Measurements from ENCODE around the gene CPN2. TPM values are rescaled to one million over a fixed set of nuclear protein-coding genes. Genes with fewer than 3 reads are reported as not detected.

CPN2 gene
- total and polyA plus RNA-seq, 3 experiments from 2014 or later = not detected

- Histone ChIP-seq H3K36me3 (ENCODE audit: insufficient read depth, low read length) (no peaks in the 10 kb centered on the region), H3K9me3 (ENCODE audit: low read length) (no peaks in the 10 kb centered on the region), H3K27ac (ENCODE audit: low read depth, low read length) (no peak overlapping the region), H3K27me3 (ENCODE audit: insufficient read depth, low read length, poor library complexity, severe bottlenecking) (peaks cover 20% of the 10 kb centered on the region), H3K4me3 (ENCODE audit: low read length) (no peak overlapping the region), H3K4me1 (ENCODE audit: insufficient read depth, low read length) (peaks cover 16% of the 10 kb centered on the region)
- peaks cover 10 to 17% (median 17%) of the 10 kb centered on the region in 3 donors for H3K4me1 Mint-ChIP-seq
- H3K27ac Mint-ChIP-seq = peak overlapping the region in 1 of 8 donors; percentile 28
- no peaks in the 10 kb centered on the region for H3K9me3 Mint-ChIP-seq
- ChIA-PET POLR2A (no interaction called here), CTCF (interaction anchor here (1.4 to 5.6 kb wide), 3 partner anchors 8 to 647 kb away, joined by 3 to 72 read pairs (median 3); no protein-coding TSS in a partner anchor)
- no peak for DNase-seq
- H3K4me3 Mint-ChIP-seq = no peak overlapping the region
- peaks cover 25 to 66% of the 10 kb centered on the region in 2 donors for H3K27me3 Mint-ChIP-seq
- H3K36me3 Mint-ChIP-seq = no peaks in the 10 kb centered on the region
Observed at GRCh38 chr3:194312743-194313281, 38.3 kb downstream of the CPN2 start.

DNA sequence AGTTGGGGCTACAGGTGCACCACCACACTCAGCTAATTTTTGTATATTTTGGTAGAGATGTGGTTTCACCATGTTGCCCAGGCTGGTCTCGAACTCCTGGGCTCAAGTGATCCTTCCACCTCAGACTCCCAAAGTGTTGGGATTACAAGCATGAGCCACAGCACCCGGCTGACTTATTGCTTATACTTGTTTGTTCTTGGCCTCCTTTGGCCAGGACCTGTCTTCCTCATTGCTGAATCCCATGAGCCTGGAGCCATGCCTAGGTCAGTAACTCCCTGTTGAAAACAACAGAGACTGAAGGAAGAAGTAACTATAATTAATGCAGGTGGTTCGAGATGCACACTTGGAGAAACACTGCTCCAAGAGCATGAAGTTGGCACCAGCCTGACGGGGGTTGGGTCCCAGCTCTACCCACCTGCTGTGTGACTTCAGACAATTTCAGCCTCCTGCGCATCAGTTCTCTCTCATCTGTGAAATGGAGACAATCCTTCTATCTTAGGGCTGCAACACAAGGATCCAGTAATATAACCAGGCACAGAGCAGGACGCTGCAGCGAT, 38.9 kb downstream of the CPN2 start:
- H3K9me3 Mint-ChIP-seq = no peaks in the 10 kb centered on the region
- no peak for DNase-seq
- CTCF ChIA-PET = interaction anchor here (5.6 kb wide), 1 partner anchor 647 kb away, joined by 72 read pairs; no protein-coding TSS in a partner anchor
- no peak overlapping the region for H3K4me3 ChIP-seq (ENCODE audit: low read length)
- H3K9me3 ChIP-seq (ENCODE audit: low read length) = no peaks in the 10 kb centered on the region
- H3K27me3 Mint-ChIP-seq = peaks cover 24 to 64% of the 10 kb centered on the region in 2 donors
- H3K27ac ChIP-seq (ENCODE audit: low read depth, low read length) = no peak overlapping the region
- H3K36me3 ChIP-seq (ENCODE audit: insufficient read depth, low read length) = no peaks in the 10 kb centered on the region
- POLR2A ChIA-PET = no interaction called here
- H3K4me1 Mint-ChIP-seq = peaks cover 14 to 23% (median 22%) of the 10 kb centered on the region in 3 donors
- peaks cover 17% of the 10 kb centered on the region for H3K27me3 ChIP-seq (ENCODE audit: insufficient read depth, low read length, poor library complexity, severe bottlenecking)
- peaks cover 21% of the 10 kb centered on the region for H3K4me1 ChIP-seq (ENCODE audit: insufficient read depth, low read length)
- no peak overlapping the region for H3K4me3 Mint-ChIP-seq
- H3K27ac Mint-ChIP-seq = no peak overlapping the region
- no peaks in the 10 kb centered on the region for H3K36me3 Mint-ChIP-seq

GRCh38 chr3:194311000-194311399, 40.1 kb downstream of the CPN2 start:
- POLR2A ChIA-PET = no interaction called here
- CTCF ChIA-PET = no interaction called here
- H3K36me3 Mint-ChIP-seq = no peaks in the 10 kb centered on the region
- Histone ChIP-seq H3K9me3 (ENCODE audit: low read length) (no peaks in the 10 kb centered on the region), H3K27me3 (ENCODE audit: insufficient read depth, low read length, poor library complexity, severe bottlenecking) (peaks cover 5% of the 10 kb centered on the region), H3K27ac (ENCODE audit: low read depth, low read length) (no peak overlapping the region), H3K36me3 (ENCODE audit: insufficient read depth, low read length) (no peaks in the 10 kb centered on the region), H3K4me1 (ENCODE audit: insufficient read depth, low read length) (peaks cover 32% of the 10 kb centered on the region), H3K4me3 (ENCODE audit: low read length) (no peak overlapping the region)
- no peaks in the 10 kb centered on the region for H3K9me3 Mint-ChIP-seq
- H3K27ac Mint-ChIP-seq = no peak overlapping the region
- no peak for DNase-seq
- peaks cover 24 to 30% (median 29%) of the 10 kb centered on the region in 3 donors for H3K4me1 Mint-ChIP-seq
- peak overlapping the region in 1 of 7 donors; percentile 44 for H3K4me3 Mint-ChIP-seq
- H3K27me3 Mint-ChIP-seq = peaks cover 19 to 53% of the 10 kb centered on the region in 2 donors

DNA sequence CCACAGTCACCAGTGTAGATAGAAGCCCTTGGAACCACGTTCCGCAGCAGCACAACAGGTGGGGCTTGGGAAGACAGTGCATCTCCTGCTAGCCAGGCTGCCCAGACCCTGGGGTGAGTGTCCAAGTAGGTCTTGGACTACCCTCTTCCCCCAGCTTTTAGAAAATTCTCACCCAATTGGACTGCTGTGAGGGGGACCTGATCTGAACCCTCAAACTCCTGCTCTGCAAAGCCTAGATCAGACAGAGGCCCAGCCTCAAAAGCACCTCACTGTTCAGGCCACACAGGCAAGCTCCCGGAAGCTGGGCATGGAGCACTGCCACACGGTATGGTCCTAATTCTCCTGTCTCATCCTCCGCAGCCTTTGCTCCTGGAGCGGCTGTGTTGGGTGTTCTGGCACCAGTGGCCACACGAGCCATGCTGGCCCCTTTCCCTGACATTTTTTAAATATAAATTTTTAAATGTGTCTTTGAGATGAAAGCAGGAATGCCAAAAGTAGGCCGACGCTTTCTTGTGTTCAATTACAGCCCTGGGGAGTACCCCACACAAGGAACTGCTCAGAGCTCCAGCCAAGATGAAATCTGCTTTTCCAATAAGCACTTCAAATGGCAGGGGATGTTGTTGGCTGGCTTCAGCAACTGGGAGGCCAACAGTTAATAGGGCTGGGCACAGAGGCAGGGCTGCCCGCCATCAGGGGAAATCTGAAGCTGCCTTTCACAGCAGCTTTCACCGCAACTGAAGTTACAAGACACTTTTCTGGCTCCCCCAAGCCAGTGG, 40.9 kb downstream of the CPN2 start:
- Histone ChIP-seq H3K27ac (ENCODE audit: low read depth, low read length) (no peak overlapping the region), H3K27me3 (ENCODE audit: insufficient read depth, low read length, poor library complexity, severe bottlenecking) (peaks cover 4% of the 10 kb centered on the region), H3K4me3 (ENCODE audit: low read length) (no peak overlapping the region), H3K36me3 (ENCODE audit: insufficient read depth, low read length) (no peaks in the 10 kb centered on the region), H3K4me1 (ENCODE audit: insufficient read depth, low read length) (peaks cover 34% of the 10 kb centered on the region), H3K9me3 (ENCODE audit: low read length) (no peaks in the 10 kb centered on the region)
- Mint-ChIP-seq H3K36me3 (no peaks in the 10 kb centered on the region), H3K9me3 (no peaks in the 10 kb centered on the region), H3K4me3 (no peak overlapping the region), H3K27ac (no peak overlapping the region), H3K4me1 (peaks cover 27 to 35% (median 29%) of the 10 kb centered on the region in 3 donors), H3K27me3 (peaks cover 16 to 51% of the 10 kb centered on the region in 2 donors)
- DNase-seq = no peak
- CTCF ChIA-PET = no interaction called here
- POLR2A ChIA-PET = no interaction called here

GRCh38 chr3:194308601-194309449, 42.3 kb downstream of the CPN2 start:
- peaks cover 18 to 45% of the 10 kb centered on the region in 2 donors for H3K27me3 Mint-ChIP-seq
- H3K27ac Mint-ChIP-seq = no peak overlapping the region
- Histone ChIP-seq H3K36me3 (ENCODE audit: insufficient read depth, low read length) (no peaks in the 10 kb centered on the region), H3K4me3 (ENCODE audit: low read length) (no peak overlapping the region), H3K9me3 (ENCODE audit: low read length) (no peaks in the 10 kb centered on the region), H3K27ac (ENCODE audit: low read depth, low read length) (no peak overlapping the region), H3K27me3 (ENCODE audit: insufficient read depth, low read length, poor library complexity, severe bottlenecking) (no peaks in the 10 kb centered on the region), H3K4me1 (ENCODE audit: insufficient read depth, low read length) (peaks cover 38% of the 10 kb centered on the region)
- no peak for DNase-seq
- H3K4me1 Mint-ChIP-seq = peaks cover 28 to 37% (median 30%) of the 10 kb centered on the region in 3 donors
- no peaks in the 10 kb centered on the region for H3K36me3 Mint-ChIP-seq
- H3K4me3 Mint-ChIP-seq = peak overlapping the region in 1 of 7 donors; percentile 0
- ChIA-PET POLR2A (no interaction called here), CTCF (interaction anchor here (0.7 kb wide), 1 partner anchor 666 kb away, joined by 3 read pairs; no protein-coding TSS in a partner anchor)
- H3K9me3 Mint-ChIP-seq = peaks cover 0 to 5% (median 0%) of the 10 kb centered on the region in 5 donors

GRCh38 chr3:194307849-194308248, 43.3 kb downstream of the CPN2 start:
- H3K36me3 ChIP-seq (ENCODE audit: insufficient read depth, low read length) = no peaks in the 10 kb centered on the region
- no peak overlapping the region for H3K4me3 ChIP-seq (ENCODE audit: low read length)
- H3K27ac ChIP-seq (ENCODE audit: low read depth, low read length) = no peak overlapping the region
- CTCF ChIA-PET = interaction anchor here (1.9 kb wide), 1 partner anchor 8 kb away, joined by 9 read pairs; no protein-coding TSS in a partner anchor
- no peak overlapping the region for H3K27ac Mint-ChIP-seq
- H3K4me3 Mint-ChIP-seq = peak overlapping the region in 1 of 7 donors; percentile 68
- H3K9me3 Mint-ChIP-seq = peaks cover 0 to 5% (median 0%) of the 10 kb centered on the region in 5 donors
- peaks cover 38% of the 10 kb centered on the region for H3K4me1 ChIP-seq (ENCODE audit: insufficient read depth, low read length)
- H3K27me3 Mint-ChIP-seq = peaks cover 18 to 38% of the 10 kb centered on the region in 2 donors
- H3K27me3 ChIP-seq (ENCODE audit: insufficient read depth, low read length, poor library complexity, severe bottlenecking) = no peaks in the 10 kb centered on the region
- H3K36me3 Mint-ChIP-seq = no peaks in the 10 kb centered on the region
- no peak for DNase-seq
- H3K4me1 Mint-ChIP-seq = peaks cover 28 to 37% (median 30%) of the 10 kb centered on the region in 3 donors
- H3K9me3 ChIP-seq (ENCODE audit: low read length) = no peaks in the 10 kb centered on the region
- POLR2A ChIA-PET = no interaction called here

DNA sequence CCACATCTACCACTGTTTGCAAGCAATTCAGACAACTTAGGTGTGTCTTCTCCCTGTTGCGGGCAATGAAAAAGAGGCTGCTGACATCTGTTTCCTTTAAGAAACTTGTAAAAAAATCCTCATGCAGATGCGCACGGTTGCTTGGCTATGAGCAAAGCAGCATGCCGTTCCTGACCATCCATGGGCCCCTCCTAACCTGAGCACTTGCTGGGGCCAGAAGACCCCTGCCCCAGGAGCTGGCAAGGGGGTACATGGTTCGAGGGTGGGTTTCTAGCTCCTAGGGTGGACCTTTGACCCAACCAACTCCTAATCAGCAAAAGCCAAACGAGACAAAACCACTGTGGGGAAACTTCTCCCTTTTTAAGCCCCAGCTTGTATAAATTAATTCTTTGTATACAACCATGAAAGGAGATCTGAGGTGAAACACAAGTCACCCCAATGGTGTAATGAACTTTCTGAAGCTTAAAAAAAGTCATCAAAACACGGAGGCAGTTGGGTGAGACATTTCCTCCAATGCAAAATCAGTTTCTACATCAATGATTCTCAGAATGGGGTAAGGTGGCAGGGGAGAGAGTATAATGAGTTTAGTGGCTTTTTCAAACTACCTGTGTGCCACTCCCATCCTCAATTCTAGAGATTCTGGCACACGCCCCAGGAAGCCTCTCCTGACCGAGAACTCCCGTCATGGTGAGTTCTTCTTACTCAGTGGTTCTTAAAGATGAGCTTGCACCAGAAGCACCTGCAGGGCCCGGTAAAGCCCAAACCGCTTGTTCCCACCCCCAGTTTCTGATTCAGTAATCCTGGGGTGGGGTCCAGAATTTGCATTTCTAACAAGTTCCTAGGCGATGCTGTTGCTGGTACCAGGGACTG, 44.1 kb downstream of the CPN2 start:
- CTCF ChIA-PET = interaction anchor here (1.9 kb wide), 1 partner anchor 9 kb away, joined by 9 read pairs; no protein-coding TSS in a partner anchor
- POLR2A ChIA-PET = no interaction called here

More for the DNA sequence above, 44.1 kb downstream of the CPN2 start:
- peaks cover 38% of the 10 kb centered on the region for H3K4me1 ChIP-seq (ENCODE audit: insufficient read depth, low read length)
- H3K4me3 ChIP-seq (ENCODE audit: low read length) = peak overlapping the region; percentile 27
- H3K27ac ChIP-seq (ENCODE audit: low read depth, low read length) = no peak overlapping the region
- no peaks in the 10 kb centered on the region for H3K36me3 ChIP-seq (ENCODE audit: insufficient read depth, low read length)
- H3K9me3 ChIP-seq (ENCODE audit: low read length) = no peaks in the 10 kb centered on the region
- peak in 1 of 5 donors; percentile 46 for DNase-seq
- H3K36me3 Mint-ChIP-seq = no peaks in the 10 kb centered on the region
- H3K27me3 Mint-ChIP-seq = peaks cover 14 to 33% of the 10 kb centered on the region in 2 donors
- H3K27ac Mint-ChIP-seq = peak overlapping the region in 2 of 8 donors; percentile 45 to 82
- H3K9me3 Mint-ChIP-seq = peaks cover 0 to 5% (median 0%) of the 10 kb centered on the region in 5 donors
- peaks cover 28 to 37% (median 30%) of the 10 kb centered on the region in 3 donors for H3K4me1 Mint-ChIP-seq
- no peaks in the 10 kb centered on the region for H3K27me3 ChIP-seq (ENCODE audit: insufficient read depth, low read length, poor library complexity, severe bottlenecking)
- H3K4me3 Mint-ChIP-seq = peak overlapping the region; percentile 14 to 83 (median 68)
